Tibial artery (tissue), 4 donors: ENCODE results near the gene OR13A1.
"Not testable (repeated sequence)": the region's sequence is repeated elsewhere in the genome, so short reads cannot be mapped to it uniquely, and the experiment has no call there.

Experiments
- DNase-seq, 2 donors: peaks; one replicate each; pipeline ENCODE4 v3.0.0-alpha.2; 2019
- H3K27ac ChIP-seq, 2 donors: fragments of 200-600 bp; sonication (generic) in 1 of 2; 1 replicate in 1 of 2; 2 replicates in 1 of 2; pipeline ENCODE4 v1.5.1; 2018 to 2019; ENCODE audit warnings: mild to moderate bottlenecking in 1 of 2
- H3K27me3 ChIP-seq, 2 donors: fragments of 200-600 bp; sonication (generic) in 1 of 2; one replicate each; pipeline versions ENCODE4 v1.5.1 to v1.6.0; 2016 to 2019
- H3K36me3 ChIP-seq, 3 donors: fragments of 200-600 bp; sonication (generic) in 2 of 3; one replicate each; pipeline ENCODE4 v1.5.1; 2016 to 2019; ENCODE audit warnings: mild to moderate bottlenecking in 2 of 3
- H3K4me1 ChIP-seq, 4 donors: fragments of 200-600 bp; sonication (generic) in 2 of 4; 1 replicate in 3 of 4; 2 replicates in 1 of 4; pipeline ENCODE4 v1.5.1; 2016 to 2019
- H3K4me3 ChIP-seq, 2 donors: fragments of 200-600 bp; sonication (generic) in 1 of 2; 1 replicate in 1 of 2; 2 replicates in 1 of 2; pipeline ENCODE4 v1.5.1; 2018 to 2019; ENCODE audit warnings: mild to moderate bottlenecking in 2 of 2
- H3K9me3 ChIP-seq, 3 donors: fragments of 200-600 bp; sonication (generic) in 1 of 3; one replicate each; pipeline ENCODE4 v1.5.1; 2016 to 2019
- intact Hi-C: fragments of 100-400 bp; cut with DNase I; formaldehyde crosslinking; loops from one replicate; pipeline ENCODE4 v1.15.0; 2023; ENCODE audit warnings: low total_unique reads
- TF ChIP-seq, protein P1 (sequence below), 2 experiments: fragments of 200-600 bp in 1 of 2; fragments of 450-650 bp in 1 of 2; IDR thresholded peaks; one replicate each; pipeline ENCODE4 v1.5.1; 2017 to 2019; ENCODE audit warnings: antibody characterized with exemption in 2 of 2, mild to moderate bottlenecking in 1 of 2, moderate library complexity in 1 of 2

OR13A1 gene

DNA sequence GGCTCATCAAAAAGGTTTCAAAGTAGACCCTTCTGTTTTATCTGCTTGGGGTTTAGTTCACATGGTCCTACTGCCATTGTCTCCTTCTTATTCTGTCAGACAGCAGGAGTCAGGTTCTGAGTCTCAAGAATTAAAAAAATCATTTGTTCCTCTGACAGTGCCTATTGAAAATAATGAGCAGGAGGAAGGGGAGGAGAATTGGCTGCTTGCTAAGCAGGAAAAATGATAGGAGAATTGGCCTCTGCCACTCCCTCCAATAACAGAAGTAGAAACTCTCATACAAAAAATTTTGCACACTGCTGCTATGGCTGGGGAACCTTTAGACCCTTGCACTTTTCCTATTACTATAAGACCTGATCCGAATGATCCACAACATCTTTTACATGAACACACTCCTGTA, 35.7 kb downstream of the OR13A1 start:
- Histone ChIP-seq H3K4me1 (no peaks in the 10 kb centered on the region), H3K27ac (no peak overlapping the region), H3K27me3 (no peaks in the 10 kb centered on the region), H3K9me3 (no peaks in the 10 kb centered on the region), H3K4me3 (no peak overlapping the region), H3K36me3 (no peaks in the 10 kb centered on the region)
- DNase-seq = no peak
- TF ChIP-seq, protein P1, sequence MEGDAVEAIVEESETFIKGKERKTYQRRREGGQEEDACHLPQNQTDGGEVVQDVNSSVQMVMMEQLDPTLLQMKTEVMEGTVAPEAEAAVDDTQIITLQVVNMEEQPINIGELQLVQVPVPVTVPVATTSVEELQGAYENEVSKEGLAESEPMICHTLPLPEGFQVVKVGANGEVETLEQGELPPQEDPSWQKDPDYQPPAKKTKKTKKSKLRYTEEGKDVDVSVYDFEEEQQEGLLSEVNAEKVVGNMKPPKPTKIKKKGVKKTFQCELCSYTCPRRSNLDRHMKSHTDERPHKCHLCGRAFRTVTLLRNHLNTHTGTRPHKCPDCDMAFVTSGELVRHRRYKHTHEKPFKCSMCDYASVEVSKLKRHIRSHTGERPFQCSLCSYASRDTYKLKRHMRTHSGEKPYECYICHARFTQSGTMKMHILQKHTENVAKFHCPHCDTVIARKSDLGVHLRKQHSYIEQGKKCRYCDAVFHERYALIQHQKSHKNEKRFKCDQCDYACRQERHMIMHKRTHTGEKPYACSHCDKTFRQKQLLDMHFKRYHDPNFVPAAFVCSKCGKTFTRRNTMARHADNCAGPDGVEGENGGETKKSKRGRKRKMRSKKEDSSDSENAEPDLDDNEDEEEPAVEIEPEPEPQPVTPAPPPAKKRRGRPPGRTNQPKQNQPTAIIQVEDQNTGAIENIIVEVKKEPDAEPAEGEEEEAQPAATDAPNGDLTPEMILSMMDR (IDR thresholded peaks at IDR 0.05) = no peak
- intact Hi-C loops = no loop called here

DNA sequence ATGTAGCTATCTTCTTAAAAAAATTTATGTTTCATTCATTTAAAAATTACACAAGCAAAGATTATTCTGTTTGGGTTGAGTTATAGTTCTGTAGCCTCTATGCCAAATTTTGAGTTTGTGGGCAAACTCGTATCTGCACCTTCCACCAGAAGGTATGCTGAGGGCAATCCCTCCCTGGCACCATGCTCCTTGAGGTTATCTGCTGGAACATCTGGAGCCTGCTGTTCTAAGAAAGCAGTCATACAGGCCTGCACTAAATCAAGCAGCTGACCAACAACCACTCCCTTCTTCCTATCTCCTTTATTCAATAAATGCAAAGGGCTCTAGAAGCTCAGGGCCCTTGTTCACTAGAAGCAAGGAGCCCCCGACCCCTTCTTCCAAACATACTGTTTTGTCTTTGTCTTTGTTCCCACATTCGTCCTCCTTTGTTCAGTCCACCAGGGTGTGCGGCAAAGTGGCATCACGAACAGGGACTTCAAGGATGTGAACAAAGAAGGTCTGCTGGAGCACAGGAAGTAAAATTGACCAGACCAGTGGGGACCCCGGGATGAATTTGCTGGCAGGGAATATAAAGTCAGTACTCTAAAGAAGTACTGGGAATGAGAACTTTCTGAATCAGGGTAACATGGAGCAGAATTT, 36.4 kb downstream of the OR13A1 start:
- H3K4me3 ChIP-seq = no peak overlapping the region
- TF ChIP-seq, protein P1 (IDR thresholded peaks at IDR 0.05) = no peak

DNA sequence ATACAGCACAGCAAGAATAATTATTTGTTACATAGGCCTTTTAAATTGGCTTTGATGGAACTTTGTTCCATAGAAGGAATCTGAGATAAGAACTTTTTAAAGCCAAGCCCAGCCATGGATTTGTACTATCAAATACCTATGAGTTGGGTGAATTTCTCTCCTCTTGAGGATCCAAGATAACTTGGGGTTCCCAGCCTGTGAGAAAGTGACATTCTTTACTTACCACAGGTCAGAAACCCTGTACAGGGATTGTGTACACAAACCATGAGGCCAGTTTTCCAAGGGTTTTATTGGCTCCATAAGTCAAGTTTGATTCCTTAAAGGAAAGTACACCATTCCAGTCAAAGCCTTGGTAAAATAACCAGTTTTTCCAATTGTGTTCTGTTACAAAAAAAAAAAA, 39.3 kb downstream of the OR13A1 start:
- DNase-seq, H3K4me1 ChIP-seq, H3K4me3 ChIP-seq, H3K36me3 ChIP-seq, H3K27ac ChIP-seq, intact Hi-C loops, H3K9me3 ChIP-seq, H3K27me3 ChIP-seq: not testable (repeated sequence)

More for the DNA sequence above, 36.4 kb downstream of the OR13A1 start:
- Histone ChIP-seq H3K4me1 (no peaks in the 10 kb centered on the region), H3K9me3 (no peaks in the 10 kb centered on the region), H3K27ac (no peak overlapping the region), H3K36me3 (no peaks in the 10 kb centered on the region), H3K27me3 (no peaks in the 10 kb centered on the region)
- no peak for DNase-seq
- intact Hi-C loops = no loop called here

DNA sequence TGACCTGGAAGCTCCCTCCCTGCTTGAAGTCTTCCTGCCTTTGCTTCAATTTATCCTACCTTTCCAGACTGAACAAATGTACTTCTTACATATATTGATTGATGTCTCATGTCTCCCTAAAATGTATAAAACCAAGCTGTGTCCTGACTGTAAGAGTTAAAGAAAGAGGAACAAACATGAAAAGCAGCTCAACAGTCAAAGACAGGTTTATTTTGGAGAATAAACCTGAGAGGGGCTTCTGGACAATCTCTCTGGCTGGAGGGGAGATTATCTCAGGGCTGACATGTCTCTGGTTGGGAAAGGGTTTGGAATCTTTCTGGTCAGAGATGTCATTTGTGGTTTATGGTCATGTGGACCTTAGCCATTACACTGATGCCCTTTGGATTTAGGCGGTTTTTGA, 41.0 kb downstream of the OR13A1 start:
- DNase-seq = no peak
- Histone ChIP-seq H3K4me3 (no peak overlapping the region), H3K27me3 (no peaks in the 10 kb centered on the region), H3K27ac (no peak overlapping the region), H3K4me1 (no peaks in the 10 kb centered on the region), H3K36me3 (no peaks in the 10 kb centered on the region), H3K9me3 (no peaks in the 10 kb centered on the region)
- intact Hi-C loops = no loop called here
- TF ChIP-seq, protein P1 (IDR thresholded peaks at IDR 0.05) = no peak

DNA sequence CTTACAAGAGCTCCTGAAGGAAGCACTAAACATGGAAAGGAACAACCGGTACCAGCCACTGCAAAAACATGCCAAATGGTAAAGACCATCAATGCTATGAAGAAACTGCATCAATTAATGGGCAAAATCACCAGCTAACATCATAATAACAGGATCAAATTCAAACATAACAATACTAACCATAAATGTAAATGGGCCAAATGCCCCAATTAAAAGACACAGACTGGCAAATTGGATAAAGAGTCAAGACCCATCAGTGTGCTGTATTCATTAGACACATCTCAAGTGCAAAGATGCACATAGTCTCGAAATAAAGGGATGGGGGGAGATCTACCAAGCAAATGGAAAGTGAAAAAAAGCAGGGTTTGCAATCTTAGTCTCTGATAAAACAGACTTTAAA, 47.6 kb downstream of the OR13A1 start:
- intact Hi-C loops, H3K4me1 ChIP-seq, H3K4me3 ChIP-seq, DNase-seq, H3K36me3 ChIP-seq, H3K27me3 ChIP-seq, H3K27ac ChIP-seq: not testable (repeated sequence)
- H3K9me3 ChIP-seq = peaks cover 0 to 14% (median 0%) of the 10 kb centered on the region in 3 donors

DNA sequence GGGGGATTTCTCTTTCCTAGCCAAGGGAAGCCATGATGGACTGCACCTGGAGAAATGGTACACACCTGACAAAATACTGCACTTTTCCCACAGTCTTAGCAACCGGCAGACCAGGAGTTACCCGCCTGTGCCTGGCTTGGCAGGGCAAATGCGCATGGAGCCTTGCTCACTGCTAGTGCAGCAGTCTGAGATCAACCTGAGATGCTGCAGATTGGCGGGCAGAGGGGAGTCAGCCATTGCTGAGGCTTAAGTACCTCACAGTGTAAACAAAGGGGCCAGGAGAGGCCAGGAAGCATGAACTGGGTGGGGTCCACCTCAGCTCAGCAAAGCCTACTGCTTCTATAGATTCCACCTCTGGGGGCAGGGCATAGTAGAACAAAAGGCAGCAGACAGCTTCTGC, 49.4 kb downstream of the OR13A1 start:
- TF ChIP-seq, protein P1 (IDR thresholded peaks at IDR 0.05) = no peak
- peaks cover 0 to 3% of the 10 kb centered on the region in 2 donors for H3K27me3 ChIP-seq
- no peak overlapping the region for H3K4me3 ChIP-seq
- no peak for DNase-seq
- H3K27ac ChIP-seq = no peak overlapping the region
- H3K36me3 ChIP-seq = no peaks in the 10 kb centered on the region
- intact Hi-C loops = no loop called here
- no peaks in the 10 kb centered on the region for H3K4me1 ChIP-seq
- peaks cover 0 to 14% (median 0%) of the 10 kb centered on the region in 3 donors for H3K9me3 ChIP-seq

DNA sequence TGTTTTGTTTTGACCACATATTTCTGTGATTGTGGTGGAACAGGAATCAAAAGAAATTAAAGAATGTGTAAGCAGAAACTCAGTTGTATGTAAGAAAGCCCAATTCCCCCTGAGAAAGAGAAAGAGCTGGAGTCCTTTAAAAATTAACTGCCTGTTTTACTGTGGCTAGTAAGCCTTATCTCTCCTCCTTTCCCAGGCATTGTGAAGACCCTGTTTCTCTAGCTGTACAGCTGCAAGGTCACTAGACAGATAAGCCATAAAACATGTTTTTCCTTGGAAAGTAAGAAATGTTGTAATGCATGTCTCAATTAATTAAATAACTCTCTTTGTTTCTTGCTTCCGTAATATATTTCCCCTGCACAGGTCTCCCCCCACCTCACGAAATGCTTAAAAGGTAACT, 53.5 kb downstream of the OR13A1 start:
- TF ChIP-seq, protein P1 (IDR thresholded peaks at IDR 0.05) = no peak
- peaks cover 0 to 14% (median 0%) of the 10 kb centered on the region in 3 donors for H3K9me3 ChIP-seq
- no peak for DNase-seq
- intact Hi-C loops = no loop called here
- H3K27me3 ChIP-seq = peaks cover 0 to 3% of the 10 kb centered on the region in 2 donors
- no peak overlapping the region for H3K27ac ChIP-seq
- H3K4me1 ChIP-seq = no peaks in the 10 kb centered on the region
- H3K36me3 ChIP-seq = no peaks in the 10 kb centered on the region
- no peak overlapping the region for H3K4me3 ChIP-seq
